IMR-90 (cell line): ENCODE measurements around the gene WWP2. TPM values are rescaled to one million over a fixed set of nuclear protein-coding genes. Genes with fewer than 3 reads are reported as not detected.

Source experiments
- ATAC-seq: fragments of 200-7000 bp; cut with Tn5 transposase; 2 replicates; pipeline ENCODE4 v1.9.1; 2020; ENCODE audit warnings: low read depth, mild to moderate bottlenecking, moderate library complexity
- BruUV-seq: library from RNA; stranded (reverse); fragments of 400-500 nt; replicated peaks from 2 replicates; lab custom pipeline; 2021; lab: Mats Ljungman, UMichigan
- CTCF ChIA-PET: fragments of 300-600 bp; formaldehyde crosslinking; extraction: SDS; loops from one replicate; lab custom pipeline; 2021; ENCODE audit warnings: antibody characterized with exemption; lab: Yijun Ruan, JAX
- POLR2A ChIA-PET: fragments of 300-600 bp; sonication (Branson Sonifier 250); formaldehyde crosslinking; loops from one replicate; lab custom pipeline; 2022; ENCODE audit warnings: antibody characterized with exemption; ENCODE audit not compliant: unreplicated experiment; lab: Charles Lee
- DNase-seq: peaks from one replicate; pipeline ENCODE4 v3.0.0; 2013
- H2AFZ ChIP-seq: replicated peaks from 2 replicates; pipeline ENCODE3; 2013; ENCODE audit warnings: low read length, mild to moderate bottlenecking; ENCODE audit not compliant: poor library complexity
- H2AK5ac ChIP-seq: 2 replicates; pipeline ENCODE4 v1.6.1; 2013; ENCODE audit warnings: low read depth, low read length, inconsistent platforms
- H2AK9ac ChIP-seq: replicated peaks from 2 replicates; pipeline ENCODE3; 2013; ENCODE audit warnings: mild to moderate bottlenecking, low read depth, low read length, moderate library complexity; ENCODE audit not compliant: poor library complexity
- H2BK120ac ChIP-seq: 2 replicates; pipeline ENCODE4 v1.6.1; 2013; ENCODE audit warnings: low read depth, low read length, inconsistent platforms
- H2BK15ac ChIP-seq: 3 replicates; pipeline ENCODE4 v1.6.1; 2013; ENCODE audit warnings: low read depth, low read length, inconsistent platforms
- H2BK20ac ChIP-seq: 2 replicates; pipeline ENCODE4 v1.6.1; 2013; ENCODE audit warnings: low read depth, mild to moderate bottlenecking, inconsistent platforms, low read length, moderate library complexity
- H2BK5ac ChIP-seq: 2 replicates; pipeline ENCODE4 v1.6.1; 2013; ENCODE audit warnings: mild to moderate bottlenecking, low read depth, low read length, inconsistent platforms; ENCODE audit not compliant: poor library complexity, severe bottlenecking
- H3K14ac ChIP-seq: replicated peaks from 2 replicates; pipeline ENCODE4 v1.6.1; 2013; ENCODE audit warnings: low read depth, low read length, inconsistent platforms
- H3K18ac ChIP-seq: 2 replicates; pipeline ENCODE4 v1.6.1; 2013; ENCODE audit warnings: low read depth, low read length, control low read depth
- H3K23ac ChIP-seq: 2 replicates; pipeline ENCODE4 v1.6.1; 2013; ENCODE audit warnings: low read depth, low read length, inconsistent platforms
- H3K27ac ChIP-seq: 2 replicates; pipeline ENCODE4 v1.5.1; 2013; ENCODE audit warnings: mild to moderate bottlenecking, control low read depth, low read length; ENCODE audit not compliant: insufficient read depth
- H3K27me3 ChIP-seq: 2 replicates; pipeline ENCODE4 v1.6.1; 2013; ENCODE audit warnings: low read length; ENCODE audit not compliant: control insufficient read depth, insufficient read depth
- H3K36me3 ChIP-seq: 2 replicates; pipeline ENCODE4 v1.6.1; 2013; ENCODE audit warnings: low read length, mixed read lengths; ENCODE audit not compliant: control insufficient read depth, insufficient read depth
- H3K4ac ChIP-seq: 2 replicates; pipeline ENCODE4 v1.6.1; 2013; ENCODE audit warnings: low read depth, low read length, inconsistent platforms
- H3K4me1 ChIP-seq: 2 replicates; pipeline ENCODE4 v1.6.1; 2013; ENCODE audit warnings: low read length, mixed read lengths; ENCODE audit not compliant: control insufficient read depth, insufficient read depth
- H3K4me2 ChIP-seq: 2 replicates; pipeline ENCODE4 v1.6.1; 2013; ENCODE audit warnings: low read depth, mild to moderate bottlenecking, control low read depth, low read length, moderate library complexity
- H3K4me3 ChIP-seq: 2 replicates; pipeline ENCODE4 v1.5.1; 2013; ENCODE audit warnings: low read depth, mild to moderate bottlenecking, control low read depth, low read length, moderate library complexity; ENCODE audit not compliant: insufficient read depth
- H3K56ac ChIP-seq: 2 replicates; pipeline ENCODE4 v1.6.1; 2013; ENCODE audit warnings: low read length, inconsistent platforms; ENCODE audit not compliant: insufficient read depth; ENCODE audit errors: extremely low read depth
- H3K79me1 ChIP-seq, 2 experiments: 2 replicates each; pipeline ENCODE4 v1.6.1; 2013; ENCODE audit warnings: low read length in 2 of 2, inconsistent platforms in 1 of 2, low read depth in 1 of 2
- H3K9ac ChIP-seq: 2 replicates; pipeline ENCODE4 v1.6.1; 2013; ENCODE audit warnings: low read depth, low read length, control low read depth
- H3K9me1 ChIP-seq: 2 replicates; pipeline ENCODE4 v1.6.1; 2013; ENCODE audit warnings: low read length, inconsistent platforms; ENCODE audit not compliant: insufficient read depth
- H3K9me3 ChIP-seq: 2 replicates; pipeline ENCODE4 v1.6.1; 2013; ENCODE audit warnings: low read length; ENCODE audit not compliant: control insufficient read depth, insufficient read depth
- H4K20me1 ChIP-seq: 2 replicates; pipeline ENCODE4 v1.6.1; 2013; ENCODE audit warnings: low read length, inconsistent platforms; ENCODE audit not compliant: insufficient read depth
- H4K5ac ChIP-seq: 2 replicates; pipeline ENCODE4 v1.6.1; 2013; ENCODE audit warnings: mild to moderate bottlenecking, low read depth, low read length, control low read depth
- H4K8ac ChIP-seq, 2 experiments: 2 replicates each; pipeline ENCODE4 v1.6.1; 2013; ENCODE audit warnings: low read depth in 2 of 2, low read length in 2 of 2, control low read depth in 1 of 2, inconsistent platforms in 1 of 2
- H4K91ac ChIP-seq: 2 replicates; pipeline ENCODE4 v1.6.1; 2013; ENCODE audit warnings: low read depth, low read length, inconsistent platforms; ENCODE audit not compliant: insufficient read depth
- BHLHE40 ChIP-seq: fragments of 150-350 bp; IDR thresholded peaks from 2 replicates; pipeline ENCODE4 v1.6.1; 2016; ENCODE audit warnings: mild to moderate bottlenecking, low read depth, low read length
- CEBPB ChIP-seq: IDR thresholded peaks from 2 replicates; pipeline ENCODE4 v1.6.1; 2012; ENCODE audit warnings: low read depth, low read length, improper control_type of control experiment
- CHD1 ChIP-seq: IDR thresholded peaks from 2 replicates; pipeline ENCODE4 v1.6.1; 2012; ENCODE audit warnings: low read depth, low read length, improper control_type of control experiment
- CTCF ChIP-seq: conservative IDR thresholded peaks from 2 replicates; pipeline ENCODE4 v1.5.1; 2012; ENCODE audit warnings: mild to moderate bottlenecking, low read depth, low read length, improper control_type of control experiment
- ELK1 ChIP-seq: fragments of 150-350 bp; IDR thresholded peaks from 2 replicates; pipeline ENCODE4 v1.6.1; 2016; ENCODE audit warnings: low read depth, mild to moderate bottlenecking, low read length, moderate library complexity, borderline replicate concordance
- FOS ChIP-seq: fragments of 150-350 bp; IDR thresholded peaks from 2 replicates; pipeline ENCODE4 v1.6.1; 2016; ENCODE audit warnings: low read depth, low read length
- MAZ ChIP-seq: IDR thresholded peaks from 2 replicates; pipeline ENCODE4 v1.6.1; 2012; ENCODE audit warnings: low read depth, mild to moderate bottlenecking, low read length, improper control_type of control experiment, moderate library complexity, borderline replicate concordance
- MXI1 ChIP-seq: IDR thresholded peaks from 2 replicates; pipeline ENCODE4 v1.6.1; 2012; ENCODE audit warnings: low read depth, mild to moderate bottlenecking, low read length, moderate library complexity, borderline replicate concordance
- NFE2L2 ChIP-seq: fragments of 150-350 bp; IDR thresholded peaks from 2 replicates; pipeline ENCODE4 v1.6.1; 2016; ENCODE audit warnings: low read depth, mild to moderate bottlenecking, low read length
- POLR2A ChIP-seq: IDR thresholded peaks from 2 replicates; pipeline ENCODE4 v1.6.1; 2012; ENCODE audit warnings: mild to moderate bottlenecking, low read depth, low read length
- RAD21 ChIP-seq: IDR thresholded peaks from 2 replicates; pipeline ENCODE4 v1.6.1; 2012; ENCODE audit warnings: low read length, improper control_type of control experiment
- RCOR1 ChIP-seq: IDR thresholded peaks from 2 replicates; pipeline ENCODE4 v1.6.1; 2012; ENCODE audit warnings: mild to moderate bottlenecking, low read length, improper control_type of control experiment; ENCODE audit not compliant: insufficient replicate concordance
- RFX5 ChIP-seq: IDR thresholded peaks from 2 replicates; pipeline ENCODE4 v1.8.0; 2012; ENCODE audit warnings: low read depth, mild to moderate bottlenecking, low read length, moderate library complexity
- SMC3 ChIP-seq: fragments of 150-350 bp; IDR thresholded peaks from 2 replicates; pipeline ENCODE4 v1.6.1; 2016; ENCODE audit warnings: low read depth, mild to moderate bottlenecking, antibody characterized with exemption, low read length, moderate library complexity
- WGBS, 2 experiments: methylation state at CpG; one replicate each; pipeline versions ENCODE4 v1.1.5 to v1.1.7; 2013; ENCODE audit warnings: missing lambda C conversion rate in 2 of 2; ENCODE audit not compliant: insufficient read length in 1 of 2; ENCODE audit errors: extremely low coverage in 2 of 2; 5-methylcytosine and 5-hydroxymethylcytosine counted together
- dilution Hi-C: fragments of 300-500 bp; cut with HindIII; formaldehyde crosslinking; loops from one replicate; pipeline ENCODE4 v1.14.3; 2018; ENCODE audit warnings: low sequenced_read_pairs; ENCODE audit not compliant: unreplicated experiment
- in situ Hi-C: fragments of 300-500 bp; cut with MboI; formaldehyde crosslinking; loops from 3 replicates; pipeline ENCODE4 v1.14.3; 2019; ENCODE audit warnings: low sequenced_read_pairs, inconsistent platforms, mixed read lengths
- intact Hi-C: fragments of 100-400 bp; cut with micrococcal nuclease; formaldehyde crosslinking; loops from 2 replicates; pipeline ENCODE4 v1.10.0; 2022
- polyA plus RNA-seq, 3 experiments: library from polyadenylated mRNA; depleted of rRNA; stranded (reverse); fragments of >200 nt; gene quantifications; 2 replicates each; pipeline ENCODE4 v1.2.3, GENCODE V29; 2012; ENCODE audit warnings: low replicate concordance in 1 of 3
- total RNA-seq: library from RNA; depleted of rRNA; stranded (reverse); fragments of >200 nt; gene quantifications from 2 replicates; pipeline ENCODE4 v1.2.3, GENCODE V29; 2012
- TF ChIP-seq, protein P1 (sequence below): fragments of 150-350 bp; IDR thresholded peaks from 2 replicates; pipeline ENCODE4 v1.6.1; 2017; ENCODE audit warnings: mild to moderate bottlenecking, antibody characterized with exemption, low read length, low read depth

WWP2 gene
- total and polyA plus RNA-seq, 2 of the 4 experiments (the other 2 are of a cell fraction), result 12.7 to 13.7 TPM

DNA sequence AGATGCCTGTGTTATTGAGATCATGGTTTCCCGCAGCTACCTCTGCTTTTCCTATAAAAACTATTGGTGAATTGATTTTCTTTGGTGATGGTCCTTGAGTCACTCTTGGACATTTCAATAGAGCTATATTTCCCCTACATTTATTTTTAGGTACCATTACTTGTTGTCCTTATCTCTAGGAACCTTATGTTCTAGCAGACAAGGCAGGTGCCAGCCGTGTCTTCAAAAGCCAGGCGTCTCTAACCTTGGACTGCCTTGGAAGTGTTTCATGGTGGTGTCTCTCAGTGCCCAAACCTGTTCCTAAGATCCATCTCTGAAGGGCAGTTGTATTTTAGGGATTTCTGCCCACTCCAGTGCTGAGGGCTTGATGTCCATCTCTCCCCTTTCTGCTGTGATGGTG lies 111.7 kb downstream of the WWP2 start:
- in situ Hi-C loops (no loop called here), intact Hi-C loops (no loop called here), dilution Hi-C loops (no loop called here)
- H2BK120ac ChIP-seq, result no peak overlapping the region
- peaks cover 8% of the 10 kb centered on the region for H3K36me3 ChIP-seq
- H2AK9ac ChIP-seq, result no peak overlapping the region
- WGBS, 2 experiments, result no CpG with 5 or more reads among the region's 3 CpGs
- no peak overlapping the region for H4K91ac ChIP-seq
- no peak overlapping the region for H3K18ac ChIP-seq
- H3K9me3 ChIP-seq, result peaks cover 10% of the 10 kb centered on the region
- TF ChIP-seq POLR2A, result no peak
- TF ChIP-seq SMC3, result no peak
- TF ChIP-seq ELK1, result no peak
- TF ChIP-seq CTCF, result no peak
- TF ChIP-seq BHLHE40, result no peak
- no peak for TF ChIP-seq RFX5
- no peak for TF ChIP-seq MXI1
- no peak for TF ChIP-seq RAD21
- no peak for TF ChIP-seq CEBPB
- no peak for TF ChIP-seq FOS
- TF ChIP-seq, protein P1, sequence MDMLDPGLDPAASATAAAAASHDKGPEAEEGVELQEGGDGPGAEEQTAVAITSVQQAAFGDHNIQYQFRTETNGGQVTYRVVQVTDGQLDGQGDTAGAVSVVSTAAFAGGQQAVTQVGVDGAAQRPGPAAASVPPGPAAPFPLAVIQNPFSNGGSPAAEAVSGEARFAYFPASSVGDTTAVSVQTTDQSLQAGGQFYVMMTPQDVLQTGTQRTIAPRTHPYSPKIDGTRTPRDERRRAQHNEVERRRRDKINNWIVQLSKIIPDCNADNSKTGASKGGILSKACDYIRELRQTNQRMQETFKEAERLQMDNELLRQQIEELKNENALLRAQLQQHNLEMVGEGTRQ, result no peak
- TF ChIP-seq RCOR1, result no peak
- no peak for TF ChIP-seq NFE2L2
- TF ChIP-seq MAZ, result no peak
- TF ChIP-seq CHD1, result no peak
- H3K27ac ChIP-seq, result no peak overlapping the region
- ChIA-PET POLR2A (no interaction called here), CTCF (no interaction called here)
- H3K9me1 ChIP-seq, result peaks cover 6% of the 10 kb centered on the region; the same call in 1 of the 2 replicates
- H3K27me3 ChIP-seq, result no peaks in the 10 kb centered on the region
- H3K23ac ChIP-seq, result no peak overlapping the region
- no TSS peak for BruUV-seq
- no peak overlapping the region for H3K9ac ChIP-seq
- no peak overlapping the region for H2AFZ ChIP-seq
- DNase-seq (no peak), ATAC-seq (no peak)
- no peaks in the 10 kb centered on the region for H4K20me1 ChIP-seq
- H3K4me3 ChIP-seq, result no peak overlapping the region
- H4K5ac ChIP-seq, result no peak overlapping the region
- H2BK15ac ChIP-seq, result no peak overlapping the region
- H3K4ac ChIP-seq, result no peak overlapping the region
- no peak overlapping the region for H3K14ac ChIP-seq
- H2BK5ac ChIP-seq, result no peak overlapping the region
- H3K56ac ChIP-seq, result no peak overlapping the region
- H4K8ac ChIP-seq, result no peak overlapping the region
- H2AK5ac ChIP-seq, result no peak overlapping the region
- peaks cover 4% of the 10 kb centered on the region; the same call in 1 of the 2 replicates for H3K4me1 ChIP-seq
- H3K4me2 ChIP-seq, result no peak overlapping the region
- H2BK20ac ChIP-seq, result no peak overlapping the region
- peaks cover 0 to 4% of the 10 kb centered on the region in 2 experiments; a peak in 1 of 4 replicates for H3K79me1 ChIP-seq
